Jurkat, Clone E6-1 (cell line): Measurements from ENCODE around the gene HCAR2.
"Not testable (repeated sequence)": the region's sequence is repeated elsewhere in the genome, so short reads cannot be mapped to it uniquely, and the experiment has no call there.

Experiments
- DNase-seq: peaks from one replicate; pipeline ENCODE4 v3.0.0-alpha.2; 2011; ENCODE audit warnings: low read depth, low spot score
- H3K4me3 ChIP-seq: 2 replicates; pipeline ENCODE4 v1.5.1; 2011; ENCODE audit warnings: mild to moderate bottlenecking, low read length, control low read depth, moderate library complexity

The HCAR2 gene

DNA sequence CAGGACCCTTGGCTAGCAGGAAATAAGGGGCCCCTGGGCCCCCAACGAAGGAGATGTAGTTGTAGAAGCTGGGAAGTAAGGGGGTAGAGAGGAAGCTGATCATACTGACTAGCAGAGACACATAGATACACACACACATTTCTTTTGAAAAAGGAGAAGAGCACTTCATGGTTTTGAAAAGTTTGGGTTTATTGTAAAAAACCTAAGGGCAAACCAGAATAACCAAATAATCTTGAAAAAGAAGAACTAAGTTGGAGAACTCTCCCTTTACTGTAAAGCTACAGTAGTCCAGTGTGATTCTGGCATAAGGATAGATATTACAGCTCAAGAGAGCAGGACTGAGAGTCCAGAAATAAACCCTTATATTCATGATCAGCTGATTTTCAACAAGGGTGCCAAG, 19.2 kb upstream of the HCAR2 start:
- no peak for DNase-seq

DNA sequence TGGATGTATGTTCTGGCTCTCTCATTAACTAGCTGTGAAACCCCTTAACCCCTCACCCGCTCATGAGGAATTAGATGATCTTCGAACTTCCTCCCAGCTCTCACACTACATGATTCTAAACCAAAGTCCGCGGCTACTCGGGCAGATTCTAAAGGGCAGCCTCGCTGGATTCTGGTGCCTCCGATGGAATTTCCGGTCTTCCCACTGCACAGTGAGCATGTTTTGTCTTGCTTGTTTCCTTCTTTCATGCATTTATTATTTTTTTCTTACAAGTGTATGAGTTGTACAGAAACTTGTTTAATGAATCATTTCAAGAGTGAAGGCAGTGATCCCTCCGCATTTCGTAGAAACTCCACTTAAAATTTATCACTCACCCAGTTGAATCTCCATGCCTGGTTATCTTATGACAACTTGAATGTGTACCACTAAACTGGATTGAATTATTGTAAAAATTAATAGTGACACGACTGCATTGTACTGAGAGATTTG, 17.9 kb upstream of the HCAR2 start:
- no peak for DNase-seq
- H3K4me3 ChIP-seq: no peak overlapping the region

More for the DNA sequence above, 19.2 kb upstream of the HCAR2 start:
- H3K4me3 ChIP-seq: no peak overlapping the region

DNA sequence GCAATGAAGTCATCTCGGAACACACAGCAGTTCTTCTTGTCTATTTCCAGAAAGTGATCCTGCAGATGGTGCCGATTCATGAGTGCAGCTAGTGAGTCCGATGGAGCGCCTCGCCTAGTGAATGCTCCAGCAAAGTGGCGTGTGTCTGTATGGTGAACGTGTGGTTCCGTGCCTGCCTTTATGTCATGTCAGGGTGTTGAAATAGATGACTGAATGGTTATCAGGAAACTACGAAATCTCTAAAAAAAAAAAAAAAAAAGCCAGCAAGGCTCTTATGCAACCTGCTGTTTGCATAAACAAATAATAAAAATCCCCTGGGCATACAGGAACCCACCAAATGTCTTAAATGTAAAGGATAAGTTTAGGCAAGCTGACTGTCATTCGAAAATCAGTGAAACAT, 13.5 kb upstream of the HCAR2 start, which contains the start of gene HCAR3:
TSS of gene HCAR3 (minus strand) at position 154 of the 400 bp plus-strand sequence. CDS start at position 80, 74 bp downstream.
- DNase-seq, H3K4me3 ChIP-seq: not testable (repeated sequence)

DNA sequence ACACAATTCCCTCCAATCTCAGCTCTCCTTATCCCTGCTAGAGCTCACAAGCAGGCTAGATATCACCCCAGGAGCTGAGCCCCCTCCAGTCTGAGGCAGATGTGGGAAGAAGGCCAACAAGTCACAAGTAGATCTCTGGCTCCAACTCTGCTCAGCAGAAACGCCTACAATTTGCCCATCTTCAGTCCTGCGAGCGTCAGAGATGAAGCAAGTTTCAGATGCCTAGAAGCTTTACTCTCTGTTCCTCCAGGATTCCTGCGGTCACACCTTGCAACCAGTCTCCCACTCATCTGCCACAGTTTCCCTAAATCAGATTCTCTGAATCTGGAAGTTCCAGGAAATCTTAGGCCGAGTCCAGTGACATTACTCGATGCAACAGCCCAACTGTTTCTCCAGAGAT, 12.1 kb upstream of the HCAR2 start:
- not testable (repeated sequence) for DNase-seq, H3K4me3 ChIP-seq

DNA sequence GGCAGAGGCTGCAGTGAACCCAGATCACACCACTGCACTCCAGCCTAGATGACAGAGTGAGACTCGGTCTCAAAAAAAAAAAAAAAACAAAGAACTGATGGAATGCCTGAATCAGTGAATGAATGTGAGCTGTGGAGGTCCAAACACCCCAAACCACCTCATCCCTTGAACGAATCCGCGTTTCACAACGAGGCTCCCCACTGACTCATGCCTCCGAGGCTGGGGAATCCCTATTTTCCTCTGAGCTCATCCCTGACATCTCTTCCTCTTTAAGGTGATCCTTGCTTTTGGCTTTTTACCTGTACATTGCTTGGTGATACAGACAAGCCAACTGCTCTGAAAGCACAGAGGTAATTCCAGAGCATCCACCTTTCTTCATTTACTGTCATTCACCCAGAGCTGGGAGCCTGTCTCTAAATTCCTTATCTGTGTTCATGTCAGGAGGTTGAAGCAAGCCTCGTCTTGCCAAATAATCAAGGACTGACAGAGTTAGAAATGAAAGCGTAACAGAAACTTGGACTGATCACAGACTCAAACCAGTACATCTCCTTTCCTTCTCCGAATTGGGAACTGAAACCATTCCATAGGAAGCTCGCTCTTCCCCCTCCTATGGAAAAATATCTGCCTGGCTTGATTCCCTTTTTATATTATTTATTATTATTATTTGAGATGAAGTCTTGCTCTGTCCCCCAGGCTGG, 10.5 kb upstream of the HCAR2 start:
- not testable (repeated sequence) for H3K4me3 ChIP-seq, DNase-seq

DNA sequence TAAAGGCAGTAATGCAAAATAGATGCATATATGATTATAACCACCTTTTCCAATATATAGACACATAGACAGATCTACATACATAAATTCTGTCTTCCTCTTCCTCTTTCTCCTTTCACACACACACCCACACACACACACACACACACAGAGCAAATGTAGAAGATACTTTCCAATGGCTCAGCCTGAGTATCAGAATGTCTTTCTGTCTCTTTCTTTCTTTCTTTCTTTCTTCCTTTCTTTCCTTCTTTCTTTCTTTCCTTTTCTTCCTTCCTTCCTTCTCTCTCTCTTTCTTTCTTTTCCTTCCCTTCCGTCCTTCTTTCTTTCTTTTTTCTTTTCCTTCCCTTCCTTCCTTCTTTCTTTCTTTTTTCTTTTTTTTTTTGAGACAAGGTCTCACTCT, 8.1 kb upstream of the HCAR2 start:
- not testable (repeated sequence) for H3K4me3 ChIP-seq, DNase-seq

DNA sequence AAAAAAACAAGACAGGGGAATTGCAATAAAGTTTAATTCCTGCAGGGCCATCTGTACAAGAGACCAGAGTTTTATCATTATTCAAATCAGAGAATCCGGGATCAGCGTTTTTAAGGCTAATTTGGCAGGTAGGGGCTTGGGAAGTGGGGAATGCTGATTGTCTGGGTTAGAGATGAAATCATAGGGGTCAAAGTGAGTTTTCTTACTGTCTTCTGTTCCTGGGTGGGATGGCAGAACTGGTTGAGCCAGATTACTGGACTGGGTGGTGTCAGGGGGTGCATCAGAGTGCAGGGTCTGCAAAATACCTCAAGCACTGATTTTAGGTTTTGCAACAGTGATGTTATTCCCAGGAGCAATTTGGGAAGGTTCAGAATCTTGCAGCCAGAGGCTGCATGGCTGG, 7.2 kb upstream of the HCAR2 start:
- not testable (repeated sequence) for DNase-seq, H3K4me3 ChIP-seq

DNA sequence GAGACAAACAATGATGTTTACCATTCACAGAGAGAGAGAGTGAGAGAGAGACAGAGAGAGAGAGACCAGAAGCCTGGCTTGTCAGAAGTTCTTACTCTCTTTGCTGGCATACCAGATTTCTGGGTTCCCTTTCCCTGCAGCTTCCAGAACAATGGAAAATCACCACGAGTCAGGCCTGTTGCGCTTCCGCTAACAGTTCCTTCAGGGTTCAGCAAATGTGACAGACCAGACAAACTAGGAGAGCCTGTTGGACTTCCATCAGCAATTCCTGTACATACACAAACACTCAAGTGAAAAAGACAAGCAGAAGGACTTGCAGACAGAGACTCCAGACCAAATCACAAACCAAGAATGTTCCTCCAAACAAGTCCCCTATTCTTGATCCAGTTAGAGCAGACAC, 6.1 kb upstream of the HCAR2 start:
- H3K4me3 ChIP-seq, DNase-seq: not testable (repeated sequence)

DNA sequence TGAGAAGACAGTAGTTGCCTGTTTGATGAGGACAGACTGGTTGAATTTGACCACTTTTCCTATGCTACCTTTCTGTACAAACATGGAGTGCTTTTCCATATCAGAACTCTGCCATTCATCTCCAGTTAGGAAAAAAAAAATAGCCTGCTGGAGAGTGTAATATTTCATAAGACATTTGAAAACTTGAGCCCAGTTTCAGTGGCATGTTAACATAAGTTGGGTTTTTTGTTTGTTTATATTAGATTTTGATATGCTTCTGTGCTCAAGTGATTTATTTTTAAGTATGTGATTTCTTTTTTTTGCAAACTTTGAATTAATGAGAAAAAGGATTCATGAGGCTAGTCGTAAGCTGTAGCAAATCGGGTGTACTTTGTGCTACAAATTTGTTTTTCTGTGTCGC, 684 bp upstream of the HCAR2 start:
- H3K4me3 ChIP-seq, DNase-seq: not testable (repeated sequence)

DNA sequence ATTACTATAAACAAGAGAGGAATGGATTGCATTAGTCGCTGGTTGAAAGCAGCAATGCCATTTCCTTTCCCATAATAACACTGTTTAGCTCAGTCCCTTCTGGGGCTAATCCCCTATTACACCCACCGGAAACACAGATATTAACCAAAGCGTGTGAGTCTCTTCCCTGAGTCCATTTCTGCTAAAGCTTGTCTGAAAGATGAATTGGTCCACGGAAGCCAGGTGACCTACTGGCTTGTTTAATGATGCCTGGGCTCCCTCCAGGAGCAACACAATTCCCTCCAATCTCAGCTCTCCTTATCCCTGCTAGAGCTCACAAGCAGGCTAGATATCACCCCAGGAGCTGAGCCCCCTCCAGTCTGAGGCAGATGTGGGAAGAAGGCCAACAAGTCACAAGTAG, 1.7 kb downstream of the HCAR2 start:
- H3K4me3 ChIP-seq, DNase-seq: not testable (repeated sequence)

DNA sequence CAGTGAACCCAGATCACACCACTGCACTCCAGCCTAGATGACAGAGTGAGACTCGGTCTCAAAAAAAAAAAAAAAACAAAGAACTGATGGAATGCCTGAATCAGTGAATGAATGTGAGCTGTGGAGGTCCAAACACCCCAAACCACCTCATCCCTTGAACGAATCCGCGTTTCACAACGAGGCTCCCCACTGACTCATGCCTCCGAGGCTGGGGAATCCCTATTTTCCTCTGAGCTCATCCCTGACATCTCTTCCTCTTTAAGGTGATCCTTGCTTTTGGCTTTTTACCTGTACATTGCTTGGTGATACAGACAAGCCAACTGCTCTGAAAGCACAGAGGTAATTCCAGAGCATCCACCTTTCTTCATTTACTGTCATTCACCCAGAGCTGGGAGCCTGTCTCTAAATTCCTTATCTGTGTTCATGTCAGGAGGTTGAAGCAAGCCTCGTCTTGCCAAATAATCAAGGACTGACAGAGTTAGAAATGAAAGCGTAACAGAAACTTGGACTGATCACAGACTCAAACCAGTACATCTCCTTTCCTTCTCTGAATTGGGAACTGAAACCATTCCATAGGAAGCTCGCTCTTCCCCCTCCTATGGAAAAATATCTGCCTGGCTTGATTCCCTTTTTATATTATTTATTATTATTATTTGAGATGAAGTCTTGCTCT, 3.0 kb downstream of the HCAR2 start:
- not testable (repeated sequence) for DNase-seq, H3K4me3 ChIP-seq

DNA sequence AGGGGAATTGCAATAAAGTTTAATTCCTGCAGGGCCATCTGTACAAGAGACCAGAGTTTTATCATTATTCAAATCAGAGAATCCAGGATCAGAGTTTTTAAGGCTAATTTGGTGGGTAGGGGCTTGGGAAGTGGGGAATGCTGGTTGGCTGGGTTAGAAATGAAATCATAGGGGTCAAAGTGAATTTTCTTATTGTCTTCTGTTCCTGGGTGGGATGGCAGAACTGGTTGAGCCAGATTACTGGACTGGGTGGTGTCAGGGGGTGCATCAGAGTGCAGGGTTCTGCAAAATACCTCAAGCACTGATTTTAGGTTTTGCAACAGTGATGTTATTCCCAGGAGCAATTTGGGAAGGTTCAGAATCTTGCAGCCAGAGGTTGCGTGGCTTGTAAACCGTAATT, 6.2 kb downstream of the HCAR2 start:
- not testable (repeated sequence) for H3K4me3 ChIP-seq, DNase-seq

DNA sequence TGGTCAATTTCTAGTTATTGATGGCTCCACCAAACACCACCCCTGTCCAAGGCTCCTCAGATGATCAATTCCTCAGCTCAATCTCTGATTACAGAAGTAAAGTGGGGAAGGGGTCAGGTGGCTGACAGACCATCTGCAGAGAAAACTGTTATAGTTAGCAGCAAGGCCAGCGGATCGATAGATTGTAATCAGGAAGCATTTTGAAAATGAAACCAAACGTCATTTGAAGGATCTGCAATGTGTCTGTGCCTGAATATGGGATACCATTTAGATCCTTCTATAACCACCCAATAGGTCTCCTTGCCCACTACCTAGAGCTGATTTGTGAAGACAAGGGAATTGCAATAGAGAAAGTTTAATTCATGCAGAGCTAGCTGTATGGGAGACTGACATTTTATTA, 11.6 kb downstream of the HCAR2 start:
- no peak for DNase-seq
- H3K4me3 ChIP-seq: no peak overlapping the region

DNA sequence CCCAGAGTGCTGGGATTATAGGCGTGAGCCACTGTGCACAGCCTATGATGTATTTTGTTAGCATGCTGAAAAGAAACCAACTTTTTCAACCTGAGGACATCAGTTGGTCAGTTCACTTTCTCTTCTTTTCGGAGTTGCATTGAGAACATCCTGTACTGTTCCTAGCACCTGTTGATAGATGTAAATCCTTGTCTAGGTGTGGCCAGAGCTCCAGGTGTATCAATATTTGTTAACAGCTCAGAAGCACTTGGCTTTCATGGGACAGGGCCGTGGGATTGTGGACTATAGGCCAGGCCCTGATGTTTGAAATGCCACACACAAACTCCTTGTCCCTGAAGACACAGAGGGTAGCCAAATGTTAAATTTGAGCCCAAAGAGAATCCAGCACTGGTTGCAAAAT, 14.9 kb downstream of the HCAR2 start:
- H3K4me3 ChIP-seq: no peak overlapping the region
- no peak for DNase-seq

DNA sequence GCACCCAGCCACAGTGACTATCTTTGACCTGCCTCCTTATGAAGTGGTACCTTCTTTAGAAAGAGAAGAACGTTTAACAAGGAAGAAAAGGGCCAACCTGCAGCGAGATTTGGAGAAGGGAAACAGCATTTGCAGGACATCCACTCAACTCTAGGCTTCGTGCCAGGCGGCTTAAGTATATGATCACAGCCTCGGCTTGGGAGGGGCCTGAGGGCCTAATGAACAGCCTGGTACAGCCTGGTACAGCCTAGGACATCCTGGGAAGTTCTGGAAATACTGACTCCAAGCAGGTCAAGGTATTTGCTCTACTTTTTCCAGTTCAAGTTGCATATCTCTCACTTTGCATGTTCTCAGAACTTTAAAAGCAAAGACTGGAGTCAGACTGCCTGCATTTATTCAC, 16.1 kb downstream of the HCAR2 start:
- no peak for DNase-seq

DNA sequence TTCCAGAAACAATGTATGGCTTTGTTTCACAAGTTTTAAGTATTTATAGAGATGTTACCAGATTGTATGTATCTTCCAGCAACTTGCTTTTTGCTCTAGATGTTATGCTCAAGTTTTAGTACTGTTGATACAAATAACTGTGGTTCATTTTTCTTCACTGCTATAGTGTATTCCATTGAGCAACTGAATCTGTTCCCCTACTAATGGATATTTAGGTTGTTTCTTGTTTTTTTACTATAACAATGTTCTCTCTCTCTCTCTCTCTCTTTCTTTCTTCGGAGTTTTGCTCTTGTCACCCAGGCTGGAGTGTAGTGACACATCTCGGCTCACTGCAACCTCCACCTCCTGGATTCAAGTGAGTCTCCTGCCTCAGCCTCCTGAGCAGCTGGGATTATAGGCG, 16.6 kb downstream of the HCAR2 start:
- H3K4me3 ChIP-seq: no peak overlapping the region
- no peak for DNase-seq

More for the DNA sequence above, 16.1 kb downstream of the HCAR2 start:
- H3K4me3 ChIP-seq: no peak overlapping the region

DNA sequence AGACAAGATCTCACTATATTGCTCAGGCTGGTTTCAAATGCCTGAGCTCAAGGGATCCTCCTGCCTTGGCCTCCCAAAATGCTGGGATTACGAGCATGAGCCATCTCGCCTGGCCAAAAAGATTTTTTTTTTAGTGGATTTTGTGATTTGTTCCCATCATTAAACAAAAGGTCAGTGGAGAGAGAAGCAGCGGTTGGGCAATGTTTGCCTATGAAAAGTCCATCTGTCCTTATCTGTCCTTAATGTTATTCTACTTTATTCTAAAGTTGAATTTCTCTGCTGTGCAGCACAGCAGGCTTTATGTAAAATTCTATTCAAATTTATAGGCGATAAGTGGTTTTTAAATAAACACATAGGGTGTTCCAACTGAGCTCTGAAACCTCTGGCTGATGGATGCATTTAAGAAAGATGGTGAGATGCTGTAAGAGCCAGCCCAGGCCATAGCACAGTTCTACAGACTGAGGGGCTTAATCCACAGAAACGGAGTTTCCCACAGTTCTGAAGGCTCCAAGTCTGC, 18.8 kb downstream of the HCAR2 start:
- H3K4me3 ChIP-seq: no peak overlapping the region
- no peak for DNase-seq

DNA sequence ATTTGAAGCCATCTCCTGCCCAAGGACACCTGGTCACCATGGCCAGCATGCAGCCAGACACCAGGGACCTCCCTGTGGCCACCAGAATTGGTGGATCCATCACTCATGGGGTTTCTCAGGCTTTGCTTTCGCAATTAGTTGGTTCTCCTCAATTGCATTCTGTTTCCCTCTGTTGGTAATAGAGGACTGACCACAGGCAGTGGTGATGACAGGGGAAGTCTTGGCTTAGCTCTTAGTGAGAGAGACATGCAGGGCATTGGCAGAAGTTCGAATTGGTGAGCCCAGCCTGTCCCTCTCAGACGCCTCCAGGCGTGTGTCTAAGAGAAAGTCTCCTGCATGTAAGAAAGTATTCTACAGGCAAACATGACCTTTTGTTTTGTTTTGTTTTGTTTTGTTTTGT, 21.3 kb downstream of the HCAR2 start:
- DNase-seq: no peak
- no peak overlapping the region for H3K4me3 ChIP-seq

DNA sequence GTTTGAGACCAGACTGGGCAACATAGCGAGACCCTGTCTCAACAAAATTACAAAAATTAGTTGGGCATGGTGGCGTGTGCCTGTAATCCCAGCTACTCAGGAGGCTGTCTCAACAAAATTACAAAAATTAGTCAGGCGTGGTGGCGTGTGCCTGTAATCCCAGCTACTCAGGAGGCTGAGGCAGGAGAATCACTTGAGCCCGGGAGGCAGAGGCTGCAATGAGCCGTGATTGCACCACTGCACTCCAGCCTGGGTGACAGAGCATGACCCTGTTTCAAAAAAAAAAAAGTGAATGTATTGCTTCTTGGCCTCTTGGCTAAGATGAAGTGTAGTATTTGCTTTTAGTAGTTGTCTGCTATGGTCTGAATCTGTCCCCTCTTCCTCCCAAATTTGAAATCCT, 22.2 kb downstream of the HCAR2 start:
- DNase-seq, H3K4me3 ChIP-seq: not testable (repeated sequence)

DNA sequence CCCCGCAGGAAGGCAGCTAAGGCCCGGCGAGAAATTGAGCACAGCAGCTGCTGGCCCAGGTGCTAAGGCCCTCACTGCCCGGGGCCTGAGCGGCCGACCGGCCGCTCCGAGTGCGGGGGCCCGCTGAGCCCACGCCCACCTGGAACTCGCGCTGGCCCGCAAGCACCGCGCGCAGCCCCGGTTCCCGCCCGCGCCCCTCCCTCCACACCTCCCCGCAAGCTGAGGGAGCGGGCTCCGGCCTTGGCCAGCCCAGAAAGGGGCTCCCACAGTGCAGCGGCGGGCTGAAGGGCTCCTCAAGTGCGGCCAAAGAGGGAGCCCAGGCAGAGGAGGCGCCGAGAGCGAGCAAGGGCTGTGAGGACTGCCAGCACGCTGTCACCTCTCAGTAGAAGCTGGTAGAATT, 26.4 kb downstream of the HCAR2 start:
- not testable (repeated sequence) for DNase-seq, H3K4me3 ChIP-seq
